Duodenal mucosa (tissue), 2 donors: ENCODE results near the gene LIPC.

ENCODE experiments used
- H3K27ac ChIP-seq: one replicate; pipeline ENCODE4 v1.7.0; 2013; ENCODE audit warnings: low read depth, low read length
- H3K27me3 ChIP-seq, 2 donors: one replicate each; pipeline ENCODE4 v1.7.0; 2013; ENCODE audit warnings: low read length in 2 of 2, control low read depth in 1 of 2; ENCODE audit not compliant: insufficient read depth in 2 of 2, control insufficient read depth in 1 of 2
- H3K36me3 ChIP-seq, 2 donors: one replicate each; pipeline ENCODE4 v1.7.0; 2013; ENCODE audit warnings: low read length in 2 of 2, control low read depth in 1 of 2; ENCODE audit not compliant: insufficient read depth in 2 of 2, control insufficient read depth in 1 of 2
- H3K4me1 ChIP-seq, 2 donors: one replicate each; pipeline ENCODE4 v1.7.0; 2013; ENCODE audit warnings: low read length in 2 of 2, control low read depth in 1 of 2; ENCODE audit not compliant: insufficient read depth in 2 of 2, control insufficient read depth in 1 of 2
- H3K4me3 ChIP-seq, 2 donors: one replicate each; pipeline ENCODE4 v1.7.0; 2013; ENCODE audit warnings: low read length in 2 of 2, low read depth in 1 of 2
- H3K9ac ChIP-seq, 2 donors: one replicate each; pipeline ENCODE4 v1.7.0; 2013; ENCODE audit warnings: low read length in 2 of 2, low read depth in 1 of 2
- H3K9me3 ChIP-seq, 2 donors: one replicate each; pipeline ENCODE4 v1.7.0; 2013; ENCODE audit warnings: low read length in 2 of 2, control low read depth in 1 of 2; ENCODE audit not compliant: control insufficient read depth in 1 of 2

Gene LIPC

GRCh38 chr15:58501636-58502188 is 69.9 kb downstream of the LIPC start:
- no peaks in the 10 kb centered on the region for H3K27me3 ChIP-seq
- H3K4me3 ChIP-seq: no peak overlapping the region
- H3K36me3 ChIP-seq: no peaks in the 10 kb centered on the region
- H3K4me1 ChIP-seq: peaks cover 13 to 16% of the 10 kb centered on the region in 2 donors
- no peak overlapping the region for H3K27ac ChIP-seq
- H3K9me3 ChIP-seq: no peaks in the 10 kb centered on the region
- no peak overlapping the region for H3K9ac ChIP-seq

DNA sequence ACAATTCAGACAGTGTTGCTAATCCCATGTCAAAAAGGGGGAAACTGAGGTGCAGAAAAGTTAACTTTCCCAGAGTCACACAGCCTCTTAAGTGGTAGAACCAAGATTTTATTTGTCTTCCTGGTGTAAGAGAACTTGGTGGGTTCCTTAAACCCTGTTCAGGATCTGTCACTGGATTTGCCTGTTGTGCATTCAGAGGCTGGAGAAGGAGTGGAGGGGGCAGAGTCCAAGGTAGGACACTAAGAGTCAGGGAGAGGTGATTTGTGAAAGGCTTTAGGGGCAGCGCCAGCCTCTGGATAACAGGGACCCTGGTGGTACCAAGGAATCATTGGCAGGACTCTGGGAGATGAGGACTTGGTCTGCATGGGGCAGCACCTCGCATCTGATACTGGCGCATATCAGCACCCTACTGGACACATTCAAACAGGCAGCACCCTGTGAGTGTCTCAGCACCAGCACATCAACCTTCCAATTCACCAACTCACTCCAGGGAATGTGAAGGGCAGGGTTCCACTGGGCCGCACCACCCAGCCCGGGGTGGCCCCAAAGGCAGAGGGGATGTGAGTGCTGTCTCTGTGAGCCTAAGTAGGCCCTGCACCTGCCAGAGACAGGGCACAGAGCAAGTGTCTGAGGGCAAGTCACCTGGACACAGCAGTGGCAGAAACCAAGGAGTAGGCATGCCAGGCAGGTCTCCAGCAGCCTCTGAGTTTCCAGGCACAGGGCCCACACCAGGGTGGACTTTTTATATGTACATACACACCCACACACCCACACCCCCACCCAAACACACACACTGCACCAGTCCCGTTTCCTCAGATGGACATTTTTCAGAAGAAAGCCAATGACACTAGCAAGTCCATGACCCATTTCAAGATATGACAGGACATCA is 71.6 kb downstream of the LIPC start:
- no peak overlapping the region for H3K9ac ChIP-seq
- no peaks in the 10 kb centered on the region for H3K9me3 ChIP-seq
- H3K27me3 ChIP-seq: no peaks in the 10 kb centered on the region
- H3K36me3 ChIP-seq: no peaks in the 10 kb centered on the region
- no peak overlapping the region for H3K27ac ChIP-seq
- peaks cover 13 to 16% of the 10 kb centered on the region in 2 donors for H3K4me1 ChIP-seq
- H3K4me3 ChIP-seq: no peak overlapping the region

GRCh38 chr15:58504674-58505234 is 73.0 kb downstream of the LIPC start:
- peaks cover 13 to 16% of the 10 kb centered on the region in 2 donors for H3K4me1 ChIP-seq
- no peak overlapping the region for H3K27ac ChIP-seq
- H3K9ac ChIP-seq: no peak overlapping the region
- no peaks in the 10 kb centered on the region for H3K36me3 ChIP-seq
- H3K9me3 ChIP-seq: no peaks in the 10 kb centered on the region
- no peak overlapping the region for H3K4me3 ChIP-seq
- no peaks in the 10 kb centered on the region for H3K27me3 ChIP-seq

DNA sequence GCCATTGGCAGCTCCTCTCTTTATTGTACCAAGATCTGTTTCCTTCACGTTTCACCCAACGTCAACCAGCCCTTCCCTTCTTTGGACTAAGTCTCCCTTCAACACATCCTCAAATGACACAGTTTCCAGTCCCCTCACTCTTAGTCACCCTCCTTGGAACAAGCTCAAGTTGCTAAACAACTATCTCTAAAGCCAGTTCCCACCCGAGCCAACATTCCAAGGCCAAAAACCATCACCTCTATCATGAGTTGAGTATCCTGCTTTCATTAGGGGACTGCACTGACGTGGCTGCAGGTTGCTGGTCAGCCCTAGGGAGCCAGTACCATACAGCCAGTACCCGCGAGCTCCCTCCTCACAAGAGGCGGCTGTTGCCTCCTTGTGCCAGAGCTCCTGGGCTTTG is 73.8 kb downstream of the LIPC start:
- Histone ChIP-seq H3K9me3 (no peaks in the 10 kb centered on the region), H3K4me1 (peaks cover 13 to 16% of the 10 kb centered on the region in 2 donors), H3K9ac (no peak overlapping the region), H3K4me3 (no peak overlapping the region), H3K36me3 (no peaks in the 10 kb centered on the region), H3K27me3 (no peaks in the 10 kb centered on the region), H3K27ac (no peak overlapping the region)

- H3K4me3 ChIP-seq: no peak overlapping the region
- H3K27me3 ChIP-seq: no peaks in the 10 kb centered on the region
- H3K4me1 ChIP-seq: peaks cover 13 to 16% of the 10 kb centered on the region in 2 donors
- no peak overlapping the region for H3K27ac ChIP-seq
- H3K9me3 ChIP-seq: no peaks in the 10 kb centered on the region
- H3K36me3 ChIP-seq: no peaks in the 10 kb centered on the region
- no peak overlapping the region for H3K9ac ChIP-seq
Observed at GRCh38 chr15:58506064-58506490, 74.3 kb downstream of the LIPC start.

- H3K9ac ChIP-seq: no peak overlapping the region
- H3K9me3 ChIP-seq: no peaks in the 10 kb centered on the region
- no peaks in the 10 kb centered on the region for H3K36me3 ChIP-seq
- no peaks in the 10 kb centered on the region for H3K27me3 ChIP-seq
- no peak overlapping the region for H3K4me3 ChIP-seq
- H3K4me1 ChIP-seq: peaks cover 13% of the 10 kb centered on the region in 2 donors
- H3K27ac ChIP-seq: no peak overlapping the region
Observed at GRCh38 chr15:58506783-58507668, 75.2 kb downstream of the LIPC start.

GRCh38 chr15:58509556-58509955 is 77.8 kb downstream of the LIPC start:
- Histone ChIP-seq H3K36me3 (no peaks in the 10 kb centered on the region), H3K9ac (no peak overlapping the region), H3K4me3 (no peak overlapping the region), H3K4me1 (peaks cover 7 to 8% of the 10 kb centered on the region in 2 donors), H3K27ac (no peak overlapping the region), H3K27me3 (no peaks in the 10 kb centered on the region), H3K9me3 (no peaks in the 10 kb centered on the region)

- H3K9me3 ChIP-seq: no peaks in the 10 kb centered on the region
- H3K27ac ChIP-seq: no peak overlapping the region
- no peaks in the 10 kb centered on the region for H3K36me3 ChIP-seq
- H3K27me3 ChIP-seq: no peaks in the 10 kb centered on the region
- no peak overlapping the region for H3K4me3 ChIP-seq
- no peak overlapping the region for H3K9ac ChIP-seq
- H3K4me1 ChIP-seq: peaks cover 2 to 5% of the 10 kb centered on the region in 2 donors
Observed at GRCh38 chr15:58510715-58511598, 79.2 kb downstream of the LIPC start.

DNA sequence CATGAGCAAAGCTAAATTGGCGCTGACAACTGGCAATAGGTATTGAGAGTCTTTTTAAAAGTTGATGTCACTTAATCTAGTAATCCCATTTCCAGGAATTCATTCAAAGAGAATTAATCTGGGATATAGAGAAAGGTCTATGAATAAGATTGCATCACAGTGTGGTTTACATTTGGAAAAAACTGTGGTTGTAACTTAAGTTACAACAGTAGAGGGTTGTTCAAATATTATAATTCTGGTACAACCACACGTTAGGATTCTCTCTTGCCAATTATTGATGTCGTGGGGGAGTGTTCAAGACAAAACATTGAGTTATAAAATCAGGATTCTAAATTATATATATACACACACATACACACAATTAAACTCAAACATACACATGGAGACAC is 79.8 kb downstream of the LIPC start:
- H3K27ac ChIP-seq: no peak overlapping the region
- H3K9me3 ChIP-seq: no peaks in the 10 kb centered on the region
- H3K4me3 ChIP-seq: no peak overlapping the region
- no peaks in the 10 kb centered on the region for H3K4me1 ChIP-seq
- no peak overlapping the region for H3K9ac ChIP-seq
- H3K27me3 ChIP-seq: no peaks in the 10 kb centered on the region
- no peaks in the 10 kb centered on the region for H3K36me3 ChIP-seq
